GM23338 (cell line): ENCODE measurements around the gene MAP2K2. TPM values are rescaled to one million over a fixed set of nuclear protein-coding genes. Genes with fewer than 3 reads are reported as not detected.

Source experiments
- ATAC-seq: fragments of 200-7000 bp; cut with Tn5 transposase; 3 replicates; pipeline ENCODE4 v1.9.1; 2020
- DNase-seq: peaks from one replicate; pipeline ENCODE4 v3.0.0-alpha.2; 2015; ENCODE audit warnings: low spot score
- H2AFZ ChIP-seq: fragments of 200-600 bp; sonication (generic); 2 replicates; pipeline ENCODE4 v1.8.0; 2016; ENCODE audit warnings: antibody characterized with exemption, mild to moderate bottlenecking, moderate library complexity
- H3F3A ChIP-seq: fragments of 200-600 bp; sonication (generic); replicated peaks from 2 replicates; pipeline ENCODE4 v1.8.0; 2017; ENCODE audit warnings: antibody characterized with exemption, mixed run types, low read depth
- H3K27ac ChIP-seq: fragments of 200-600 bp; sonication (generic); 2 replicates; pipeline ENCODE4 v1.6.1; 2016; ENCODE audit warnings: low read depth
- H3K27me3 ChIP-seq: fragments of 200-600 bp; sonication (generic); 2 replicates; pipeline ENCODE4 v1.8.0; 2016; ENCODE audit warnings: mild to moderate bottlenecking, mixed run types, moderate library complexity; ENCODE audit not compliant: insufficient read depth
- H3K36me3 ChIP-seq: fragments of 200-600 bp; sonication (generic); 2 replicates; pipeline ENCODE4 v1.8.0; 2016; ENCODE audit warnings: mild to moderate bottlenecking; ENCODE audit not compliant: insufficient read depth
- H3K4me1 ChIP-seq: fragments of 200-600 bp; sonication (generic); 2 replicates; pipeline ENCODE4 v1.8.0; 2016; ENCODE audit warnings: mild to moderate bottlenecking, moderate library complexity; ENCODE audit not compliant: insufficient read depth
- H3K4me2 ChIP-seq: fragments of 200-600 bp; sonication (generic); 2 replicates; pipeline ENCODE4 v1.7.1; 2017; ENCODE audit warnings: mixed run types
- H3K4me3 ChIP-seq: fragments of 200-600 bp; sonication (generic); 2 replicates; pipeline ENCODE4 v1.6.1; 2016; ENCODE audit warnings: mixed run types
- H3K79me2 ChIP-seq: fragments of 200-600 bp; sonication (generic); replicated peaks from 2 replicates; pipeline ENCODE4 v1.8.0; 2017; ENCODE audit warnings: mild to moderate bottlenecking; ENCODE audit not compliant: insufficient read depth
- H3K9me2 ChIP-seq: fragments of 200-600 bp; sonication (generic); 2 replicates; pipeline ENCODE4 v1.8.0; 2017; ENCODE audit not compliant: insufficient read depth
- H4K20me1 ChIP-seq: fragments of 200-600 bp; sonication (generic); replicated peaks from 2 replicates; pipeline ENCODE4 v1.8.0; 2017; ENCODE audit warnings: mild to moderate bottlenecking; ENCODE audit not compliant: insufficient read depth
- H3K27ac Mint-ChIP-seq: 2 replicates; pipeline ENCODE4 v1.8.0; 2020; ENCODE audit warnings: inconsistent platforms, mild to moderate bottlenecking, moderate library complexity, mixed read lengths
- H3K27me3 Mint-ChIP-seq: 3 replicates; pipeline ENCODE4 v1.8.0; 2022; ENCODE audit warnings: low read depth, mild to moderate bottlenecking, moderate library complexity, mixed read lengths, inconsistent platforms; ENCODE audit not compliant: insufficient read depth, poor library complexity
- H3K36me3 Mint-ChIP-seq: 3 replicates; pipeline ENCODE4 v1.8.0; 2021; ENCODE audit warnings: low read depth, mild to moderate bottlenecking, inconsistent platforms, moderate library complexity, mixed read lengths
- H3K4me1 Mint-ChIP-seq: 3 replicates; pipeline ENCODE4 v1.8.0; 2020; ENCODE audit warnings: mild to moderate bottlenecking, inconsistent platforms, mixed read lengths
- H3K4me3 Mint-ChIP-seq: 3 replicates; pipeline ENCODE4 v1.8.0; 2021; ENCODE audit warnings: moderate library complexity, mild to moderate bottlenecking, inconsistent platforms, mixed read lengths
- H3K9me3 Mint-ChIP-seq: 3 replicates; pipeline ENCODE4 v1.8.0; 2020; ENCODE audit warnings: moderate library complexity, mild to moderate bottlenecking, inconsistent platforms, mixed read lengths
- CREB1 ChIP-seq: fragments of 250-450 bp; sonication (Bioruptor Pico); IDR thresholded peaks from 2 replicates; pipeline ENCODE4 v1.5.0; 2020; ENCODE audit warnings: low read depth, mild to moderate bottlenecking, moderate library complexity
- JUNB ChIP-seq: IDR thresholded peaks from one replicate; pipeline ENCODE4 v1.6.1; 2016; ENCODE audit warnings: antibody characterized with exemption; ENCODE audit not compliant: unreplicated experiment
- NANOG ChIP-seq: IDR thresholded peaks from 2 replicates; pipeline ENCODE4 v1.6.1; 2016; ENCODE audit warnings: antibody characterized with exemption, borderline replicate concordance
- POLR2AphosphoS5 ChIP-seq: IDR thresholded peaks from 2 replicates; pipeline ENCODE4 v1.6.1; 2016; ENCODE audit warnings: antibody characterized with exemption, low read depth
- polyA plus RNA-seq: library from polyadenylated mRNA; unstranded; fragments of >200 nt; fragmentation: Nextera tagmentation; extraction: Ambion mirVana; gene quantifications from 2 replicates; pipeline ENCODE4 v1.2.1, GENCODE V29; 2016
- total RNA-seq: library from RNA; depleted of rRNA; stranded (reverse); fragments of >200 nt; shearing (Covaris generic); gene quantifications from 2 replicates; pipeline ENCODE4 v1.2.3, GENCODE V29; 2014
- TF ChIP-seq, protein P1 (sequence below): fragments of 250-450 bp; sonication (Bioruptor Pico); IDR thresholded peaks from 2 replicates; pipeline ENCODE4 v1.5.0; 2020; ENCODE audit warnings: mild to moderate bottlenecking, moderate library complexity

The MAP2K2 gene
- total and polyA plus RNA-seq, 2 experiments from 2014 or later, result 99.7 to 151 TPM

DNA sequence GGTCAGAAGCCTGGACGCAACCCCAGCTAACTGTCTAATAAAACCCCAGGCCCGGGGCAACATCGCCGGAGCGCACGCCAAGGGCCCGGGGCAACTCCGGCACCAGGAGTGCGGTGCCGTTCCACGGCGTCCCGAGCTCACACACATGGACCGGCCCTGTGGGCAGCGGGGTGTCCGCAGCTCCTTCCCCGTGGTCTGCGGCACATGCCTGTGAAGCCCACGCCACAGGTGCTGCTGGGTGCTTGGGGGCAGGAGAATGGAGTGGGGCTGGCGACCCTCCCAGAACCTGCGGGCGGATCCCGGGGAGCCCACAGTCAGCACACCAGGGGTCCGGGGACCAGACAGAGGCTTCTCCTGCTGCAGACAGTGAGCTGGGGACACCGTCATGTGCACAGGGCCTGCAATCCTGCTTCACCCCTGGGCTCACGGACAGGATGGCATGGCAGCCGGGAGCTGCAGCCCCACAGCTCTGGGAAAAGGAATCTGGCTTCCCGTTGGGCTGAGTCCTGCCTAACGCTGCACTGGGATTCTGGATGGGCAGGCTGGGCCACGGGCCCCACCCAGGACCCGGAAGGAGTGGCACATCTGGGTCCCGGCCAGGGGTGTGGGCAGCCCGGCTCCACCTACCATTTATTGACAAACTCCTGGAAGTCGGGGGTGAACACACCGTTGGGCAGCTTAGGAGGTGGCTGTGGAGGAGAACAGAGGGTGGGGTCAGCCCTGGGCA is 29.0 kb downstream of the MAP2K2 start:
- no peaks in the 10 kb centered on the region for H3K79me2 ChIP-seq
- H3K27me3 Mint-ChIP-seq, result peaks cover 3% of the 10 kb centered on the region
- H3K36me3 ChIP-seq, result no peaks in the 10 kb centered on the region
- H3K4me3 Mint-ChIP-seq, result no peak overlapping the region
- 0 out of 2 replicates have a peak, but pooled peaks cover 2% of the 10 kb centered on the region for H3F3A ChIP-seq
- H3K27ac ChIP-seq, result no peak overlapping the region
- no peaks in the 10 kb centered on the region for H3K9me3 Mint-ChIP-seq
- H3K4me2 ChIP-seq, result no peak overlapping the region
- ATAC-seq (no peak), DNase-seq (no peak)
- H3K4me3 ChIP-seq, result no peak overlapping the region
- no peaks in the 10 kb centered on the region for H3K4me1 ChIP-seq
- no peaks in the 10 kb centered on the region for H3K9me2 ChIP-seq
- no peak overlapping the region for H2AFZ ChIP-seq
- H3K4me1 Mint-ChIP-seq, result no peaks in the 10 kb centered on the region
- TF ChIP-seq POLR2AphosphoS5 (no peak), NANOG (no peak), CREB1 (no peak)
- TF ChIP-seq, protein P1, sequence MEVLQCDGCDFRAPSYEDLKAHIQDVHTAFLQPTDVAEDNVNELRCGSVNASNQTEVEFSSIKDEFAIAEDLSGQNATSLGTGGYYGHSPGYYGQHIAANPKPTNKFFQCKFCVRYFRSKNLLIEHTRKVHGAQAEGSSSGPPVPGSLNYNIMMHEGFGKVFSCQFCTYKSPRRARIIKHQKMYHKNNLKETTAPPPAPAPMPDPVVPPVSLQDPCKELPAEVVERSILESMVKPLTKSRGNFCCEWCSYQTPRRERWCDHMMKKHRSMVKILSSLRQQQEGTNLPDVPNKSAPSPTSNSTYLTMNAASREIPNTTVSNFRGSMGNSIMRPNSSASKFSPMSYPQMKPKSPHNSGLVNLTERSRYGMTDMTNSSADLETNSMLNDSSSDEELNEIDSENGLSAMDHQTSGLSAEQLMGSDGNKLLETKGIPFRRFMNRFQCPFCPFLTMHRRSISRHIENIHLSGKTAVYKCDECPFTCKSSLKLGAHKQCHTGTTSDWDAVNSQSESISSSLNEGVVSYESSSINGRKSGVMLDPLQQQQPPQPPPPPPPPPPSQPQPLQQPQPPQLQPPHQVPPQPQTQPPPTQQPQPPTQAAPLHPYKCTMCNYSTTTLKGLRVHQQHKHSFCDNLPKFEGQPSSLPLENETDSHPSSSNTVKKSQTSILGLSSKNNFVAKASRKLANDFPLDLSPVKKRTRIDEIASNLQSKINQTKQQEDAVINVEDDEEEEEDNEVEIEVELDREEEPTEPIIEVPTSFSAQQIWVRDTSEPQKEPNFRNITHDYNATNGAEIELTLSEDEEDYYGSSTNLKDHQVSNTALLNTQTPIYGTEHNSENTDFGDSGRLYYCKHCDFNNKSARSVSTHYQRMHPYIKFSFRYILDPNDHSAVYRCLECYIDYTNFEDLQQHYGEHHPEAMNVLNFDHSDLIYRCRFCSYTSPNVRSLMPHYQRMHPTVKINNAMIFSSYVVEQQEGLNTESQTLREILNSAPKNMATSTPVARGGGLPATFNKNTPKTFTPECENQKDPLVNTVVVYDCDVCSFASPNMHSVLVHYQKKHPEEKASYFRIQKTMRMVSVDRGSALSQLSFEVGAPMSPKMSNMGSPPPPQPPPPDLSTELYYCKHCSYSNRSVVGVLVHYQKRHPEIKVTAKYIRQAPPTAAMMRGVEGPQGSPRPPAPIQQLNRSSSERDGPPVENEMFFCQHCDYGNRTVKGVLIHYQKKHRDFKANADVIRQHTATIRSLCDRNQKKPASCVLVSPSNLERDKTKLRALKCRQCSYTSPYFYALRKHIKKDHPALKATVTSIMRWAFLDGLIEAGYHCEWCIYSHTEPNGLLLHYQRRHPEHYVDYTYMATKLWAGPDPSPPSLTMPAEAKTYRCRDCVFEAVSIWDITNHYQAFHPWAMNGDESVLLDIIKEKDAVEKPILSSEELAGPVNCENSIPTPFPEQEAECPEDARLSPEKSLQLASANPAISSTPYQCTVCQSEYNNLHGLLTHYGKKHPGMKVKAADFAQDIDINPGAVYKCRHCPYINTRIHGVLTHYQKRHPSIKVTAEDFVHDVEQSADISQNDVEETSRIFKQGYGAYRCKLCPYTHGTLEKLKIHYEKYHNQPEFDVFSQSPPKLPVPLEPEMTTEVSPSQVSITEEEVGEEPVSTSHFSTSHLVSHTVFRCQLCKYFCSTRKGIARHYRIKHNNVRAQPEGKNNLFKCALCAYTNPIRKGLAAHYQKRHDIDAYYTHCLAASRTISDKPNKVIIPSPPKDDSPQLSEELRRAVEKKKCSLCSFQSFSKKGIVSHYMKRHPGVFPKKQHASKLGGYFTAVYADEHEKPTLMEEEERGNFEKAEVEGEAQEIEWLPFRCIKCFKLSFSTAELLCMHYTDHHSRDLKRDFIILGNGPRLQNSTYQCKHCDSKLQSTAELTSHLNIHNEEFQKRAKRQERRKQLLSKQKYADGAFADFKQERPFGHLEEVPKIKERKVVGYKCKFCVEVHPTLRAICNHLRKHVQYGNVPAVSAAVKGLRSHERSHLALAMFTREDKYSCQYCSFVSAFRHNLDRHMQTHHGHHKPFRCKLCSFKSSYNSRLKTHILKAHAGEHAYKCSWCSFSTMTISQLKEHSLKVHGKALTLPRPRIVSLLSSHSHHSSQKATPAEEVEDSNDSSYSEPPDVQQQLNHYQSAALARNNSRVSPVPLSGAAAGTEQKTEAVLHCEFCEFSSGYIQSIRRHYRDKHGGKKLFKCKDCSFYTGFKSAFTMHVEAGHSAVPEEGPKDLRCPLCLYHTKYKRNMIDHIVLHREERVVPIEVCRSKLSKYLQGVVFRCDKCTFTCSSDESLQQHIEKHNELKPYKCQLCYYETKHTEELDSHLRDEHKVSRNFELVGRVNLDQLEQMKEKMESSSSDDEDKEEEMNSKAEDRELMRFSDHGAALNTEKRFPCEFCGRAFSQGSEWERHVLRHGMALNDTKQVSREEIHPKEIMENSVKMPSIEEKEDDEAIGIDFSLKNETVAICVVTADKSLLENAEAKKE, result no peak
- no peaks in the 10 kb centered on the region for H3K27me3 ChIP-seq
- peaks cover 29% of the 10 kb centered on the region for H3K36me3 Mint-ChIP-seq
- no peaks in the 10 kb centered on the region; the same call in 1 of the 2 replicates for H4K20me1 ChIP-seq
- no peak overlapping the region for H3K27ac Mint-ChIP-seq

DNA sequence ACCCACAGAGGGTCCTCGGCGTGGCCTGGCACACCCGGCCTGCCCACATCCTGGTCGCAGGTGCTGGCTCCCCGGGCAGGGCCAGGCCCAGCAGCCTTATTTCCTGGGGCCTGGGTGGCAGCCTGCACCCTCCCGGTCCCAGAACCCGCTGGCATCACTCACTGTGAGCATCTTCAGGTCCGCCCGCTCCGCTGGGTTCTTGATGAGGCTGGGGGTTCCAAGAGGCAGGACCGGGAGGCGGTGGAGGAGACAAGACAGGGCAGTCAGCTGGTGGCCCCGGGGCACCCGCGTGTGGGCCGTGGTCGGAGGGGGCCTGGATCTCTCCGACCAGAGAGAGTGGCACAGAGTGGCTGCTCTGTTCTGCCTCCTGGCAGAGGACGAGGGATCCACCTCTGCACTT is 29.6 kb downstream of the MAP2K2 start:
- H3F3A ChIP-seq, result 0 out of 2 replicates have a peak, but pooled peaks cover 5% of the 10 kb centered on the region
- H3K36me3 Mint-ChIP-seq, result peaks cover 26% of the 10 kb centered on the region
- H3K4me1 Mint-ChIP-seq, result no peaks in the 10 kb centered on the region
- H3K9me3 Mint-ChIP-seq, result no peaks in the 10 kb centered on the region
- no peak overlapping the region for H3K27ac ChIP-seq
- no peak overlapping the region for H3K27ac Mint-ChIP-seq
- no peak for DNase-seq
- ATAC-seq, result no peak
- H3K79me2 ChIP-seq, result no peaks in the 10 kb centered on the region
- no peaks in the 10 kb centered on the region; the same call in 1 of the 2 replicates for H4K20me1 ChIP-seq
- no peak overlapping the region for H2AFZ ChIP-seq
- H3K4me1 ChIP-seq, result no peaks in the 10 kb centered on the region
- no peak for TF ChIP-seq JUNB
- H3K4me3 Mint-ChIP-seq, result no peak overlapping the region
- no peaks in the 10 kb centered on the region for H3K36me3 ChIP-seq
- no peaks in the 10 kb centered on the region for H3K9me2 ChIP-seq
- peaks cover 5% of the 10 kb centered on the region for H3K27me3 Mint-ChIP-seq
- no peak overlapping the region for H3K4me3 ChIP-seq
- H3K4me2 ChIP-seq, result no peak overlapping the region
- no peaks in the 10 kb centered on the region for H3K27me3 ChIP-seq
